GM18499 (cell line): ENCODE measurements around the gene TMCC3.
"Not testable (repeated sequence)": the region's sequence is repeated elsewhere in the genome, so short reads cannot be mapped to it uniquely, and the experiment has no call there.

ENCODE experiments used
- ATAC-seq: cut with Tn5 transposase; IDR thresholded peaks from one replicate; pipeline ENCODE4 v1.9.1; 2021; ENCODE audit warnings: moderate number of reproducible peaks; ENCODE audit not compliant: insufficient read depth, unreplicated experiment

TMCC3 gene

GRCh38 chr12:94650143-94651056 is at the start of gene TMCC3:
TSS of gene TMCC3 (minus strand) at chr12:94650557. CDS start at chr12:94650430, 127 bp downstream.
- ATAC-seq = no peak

- no peak for ATAC-seq
Measured at GRCh38 chr12:94699801-94700200, 49.4 kb upstream of the TMCC3 start.

GRCh38 chr12:94698578-94698977 is 48.2 kb upstream of the TMCC3 start:
- no peak for ATAC-seq

GRCh38 chr12:94697631-94698030 is 47.3 kb upstream of the TMCC3 start:
- no peak for ATAC-seq

GRCh38 chr12:94694732-94695131 is 44.4 kb upstream of the TMCC3 start:
- ATAC-seq = no peak

- ATAC-seq = not testable (repeated sequence)
Measured at GRCh38 chr12:94692826-94693225, 42.5 kb upstream of the TMCC3 start.

GRCh38 chr12:94690198-94690771 is 39.9 kb upstream of the TMCC3 start:
- no peak for ATAC-seq

- ATAC-seq = no peak
Measured at GRCh38 chr12:94689646-94690036, 39.3 kb upstream of the TMCC3 start.

GRCh38 chr12:94689002-94689645 is 38.8 kb upstream of the TMCC3 start:
- no peak for ATAC-seq

- ATAC-seq = no peak
Measured at GRCh38 chr12:94687891-94688290, 37.5 kb upstream of the TMCC3 start.

- no peak for ATAC-seq
Measured at GRCh38 chr12:94686834-94687628, 36.7 kb upstream of the TMCC3 start.

GRCh38 chr12:94684416-94685142 is 34.2 kb upstream of the TMCC3 start:
- ATAC-seq = no peak

GRCh38 chr12:94679554-94680195 is 29.3 kb upstream of the TMCC3 start:
- no peak for ATAC-seq

- no peak for ATAC-seq
Measured at GRCh38 chr12:94678849-94679248, 28.5 kb upstream of the TMCC3 start.

GRCh38 chr12:94678379-94678778 is 28.0 kb upstream of the TMCC3 start:
- ATAC-seq = no peak

GRCh38 chr12:94677778-94678177 is 27.4 kb upstream of the TMCC3 start:
- no peak for ATAC-seq

- no peak for ATAC-seq
Measured at GRCh38 chr12:94676922-94677321, 26.6 kb upstream of the TMCC3 start.

- peak; percentile 75 for ATAC-seq
Measured at GRCh38 chr12:94676031-94676641, 25.8 kb upstream of the TMCC3 start.

- no peak for ATAC-seq
Measured at GRCh38 chr12:94674835-94675234, 24.5 kb upstream of the TMCC3 start.
